Panc1 (cell line): ENCODE measurements around the gene ELK1. TPM values are rescaled to one million over a fixed set of nuclear protein-coding genes. Genes with fewer than 3 reads are reported as not detected.
"Not testable (repeated sequence)": the region's sequence is repeated elsewhere in the genome, so short reads cannot be mapped to it uniquely, and the experiment has no call there.

ENCODE experiments used
- ATAC-seq: fragments of 200-7000 bp; cut with Tn5 transposase; 2 replicates; pipeline ENCODE4 v1.9.1; 2020; ENCODE audit warnings: mild to moderate bottlenecking, moderate library complexity
- BruUV-seq: library from RNA; stranded (reverse); fragments of 400-500 nt; replicated peaks from 2 replicates; lab custom pipeline; 2021; lab: Mats Ljungman, UMichigan
- CTCF ChIA-PET: fragments of 300-600 bp; sonication (Branson Sonifier 250); formaldehyde crosslinking; loops from one replicate; lab custom pipeline; 2022; ENCODE audit warnings: antibody characterized with exemption; lab: Charles Lee
- POLR2A ChIA-PET: fragments of 300-600 bp; sonication (Branson Sonifier 250); formaldehyde crosslinking; loops from one replicate; lab custom pipeline; 2022; ENCODE audit warnings: antibody characterized with exemption; lab: Charles Lee
- DNase-seq: peaks from one replicate; pipeline ENCODE4 v3.0.0-alpha.2; 2010; ENCODE audit warnings: low read depth, low spot score
- H3K27ac ChIP-seq: 2 replicates; pipeline ENCODE4 v1.5.1; 2011; ENCODE audit warnings: mild to moderate bottlenecking, low read length, inconsistent platforms
- H3K27me3 ChIP-seq: fragments of 200-500 bp; sonication (Bioruptor generic); 2 replicates; pipeline ENCODE4 v1.6.0; 2014; ENCODE audit warnings: low read length, inconsistent platforms; ENCODE audit not compliant: control insufficient read depth, insufficient read depth
- H3K36me3 ChIP-seq: fragments of 200-500 bp; sonication (Bioruptor generic); 2 replicates; pipeline ENCODE4 v1.5.1; 2014; ENCODE audit warnings: inconsistent platforms, mild to moderate bottlenecking, low read length, moderate library complexity; ENCODE audit not compliant: control insufficient read depth, insufficient read depth
- H3K4me1 ChIP-seq: 2 replicates; pipeline ENCODE4 v1.5.1; 2011; ENCODE audit warnings: inconsistent platforms, mild to moderate bottlenecking, low read length, moderate library complexity; ENCODE audit not compliant: control insufficient read depth, insufficient read depth
- H3K4me3 ChIP-seq, 2 experiments: 2 replicates each; pipeline ENCODE4 v1.5.1; 2011 to 2012; ENCODE audit warnings: low read depth in 2 of 2, low read length in 2 of 2, mild to moderate bottlenecking in 2 of 2, inconsistent platforms in 1 of 2, moderate library complexity in 1 of 2
- H3K9me3 ChIP-seq: fragments of 200-500 bp; sonication (Bioruptor generic); 2 replicates; pipeline ENCODE4 v1.5.1; 2014; ENCODE audit warnings: low read depth, mild to moderate bottlenecking, inconsistent platforms, low read length, moderate library complexity; ENCODE audit not compliant: control insufficient read depth, insufficient read depth
- POLR2AphosphoS5 ChIP-seq: IDR thresholded peaks from 2 replicates; pipeline ENCODE4 v1.6.1; 2012; ENCODE audit warnings: mild to moderate bottlenecking, low read depth, low read length, moderate library complexity
- SIN3A ChIP-seq: IDR thresholded peaks from 2 replicates; pipeline ENCODE4 v1.6.1; 2012; ENCODE audit warnings: low read depth, mild to moderate bottlenecking, low read length, moderate library complexity, borderline replicate concordance; ENCODE audit not compliant: insufficient read depth
- TCF7L2 ChIP-seq: IDR thresholded peaks from 2 replicates; pipeline ENCODE4 v1.6.1; 2011; ENCODE audit warnings: mild to moderate bottlenecking, low read depth, low read length, inconsistent platforms
- in situ Hi-C: cut with HindIII; loops from 2 replicates; pipeline ENCODE4 v1.10.0; 2016; ENCODE audit warnings: low sequenced_read_pairs, low pct_unique_long_range_greater_than_20kb
- intact Hi-C: fragments of 100-400 bp; cut with micrococcal nuclease; formaldehyde crosslinking; loops from one replicate; pipeline ENCODE4 v1.10.0; 2022; ENCODE audit not compliant: unreplicated experiment
- total RNA-seq: library from RNA; stranded (reverse); gene quantifications from one replicate; pipeline ENCODE4 v1.2.1, GENCODE V29; 2021; ENCODE audit not compliant: unreplicated experiment
- TF ChIP-seq, protein P1 (sequence below): fragments of 450-650 bp; IDR thresholded peaks from 2 replicates; pipeline ENCODE4 v1.5.1; 2017; ENCODE audit warnings: mild to moderate bottlenecking
- TF ChIP-seq, protein P2 (sequence below), 2 experiments: IDR thresholded peaks; 2 replicates each; pipeline ENCODE4 v1.6.1; 2011 to 2012; ENCODE audit warnings: low read depth in 2 of 2, control low read depth in 1 of 2, low read length in 1 of 2, mild to moderate bottlenecking in 1 of 2, moderate library complexity in 1 of 2; ENCODE audit not compliant: insufficient read depth in 1 of 2

The ELK1 gene
- total RNA-seq, 1 experiment from 2014 or later, result 64.6 TPM

DNA sequence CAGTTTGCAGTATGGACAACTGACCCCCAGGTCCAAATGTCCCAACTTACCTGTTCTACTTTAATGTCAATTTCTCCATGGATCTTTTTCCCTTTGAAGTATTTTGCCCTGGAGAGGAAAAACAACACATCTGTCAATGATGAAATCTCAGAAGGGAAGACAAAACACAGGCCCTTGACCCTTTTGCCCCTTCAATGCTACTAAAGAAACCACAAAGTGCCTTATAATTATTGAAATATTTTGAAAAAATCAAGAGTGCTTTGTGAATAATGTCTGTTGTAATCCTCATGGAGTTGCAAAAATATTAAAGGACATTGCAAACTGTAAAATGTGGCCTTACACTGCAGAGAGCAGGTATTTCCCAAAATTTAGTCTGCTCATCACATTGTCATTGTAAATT, 43.3 kb downstream of the ELK1 start:
- ChIA-PET POLR2A (no interaction called here), CTCF (no interaction called here)
- BruUV-seq, result no TSS peak
- Histone ChIP-seq H3K4me3 (no peak overlapping the region), H3K27ac (no peak overlapping the region), H3K27me3 (no peaks in the 10 kb centered on the region), H3K36me3 (no peaks in the 10 kb centered on the region), H3K4me1 (no peaks in the 10 kb centered on the region), H3K9me3 (no peaks in the 10 kb centered on the region)
- no peak for ATAC-seq
- in situ Hi-C loops (no loop called here), intact Hi-C loops (no loop called here)
- no peak for DNase-seq
- TF ChIP-seq, protein P1, sequence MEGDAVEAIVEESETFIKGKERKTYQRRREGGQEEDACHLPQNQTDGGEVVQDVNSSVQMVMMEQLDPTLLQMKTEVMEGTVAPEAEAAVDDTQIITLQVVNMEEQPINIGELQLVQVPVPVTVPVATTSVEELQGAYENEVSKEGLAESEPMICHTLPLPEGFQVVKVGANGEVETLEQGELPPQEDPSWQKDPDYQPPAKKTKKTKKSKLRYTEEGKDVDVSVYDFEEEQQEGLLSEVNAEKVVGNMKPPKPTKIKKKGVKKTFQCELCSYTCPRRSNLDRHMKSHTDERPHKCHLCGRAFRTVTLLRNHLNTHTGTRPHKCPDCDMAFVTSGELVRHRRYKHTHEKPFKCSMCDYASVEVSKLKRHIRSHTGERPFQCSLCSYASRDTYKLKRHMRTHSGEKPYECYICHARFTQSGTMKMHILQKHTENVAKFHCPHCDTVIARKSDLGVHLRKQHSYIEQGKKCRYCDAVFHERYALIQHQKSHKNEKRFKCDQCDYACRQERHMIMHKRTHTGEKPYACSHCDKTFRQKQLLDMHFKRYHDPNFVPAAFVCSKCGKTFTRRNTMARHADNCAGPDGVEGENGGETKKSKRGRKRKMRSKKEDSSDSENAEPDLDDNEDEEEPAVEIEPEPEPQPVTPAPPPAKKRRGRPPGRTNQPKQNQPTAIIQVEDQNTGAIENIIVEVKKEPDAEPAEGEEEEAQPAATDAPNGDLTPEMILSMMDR, result no peak
- TF ChIP-seq SIN3A (no peak), POLR2AphosphoS5 (no peak), TCF7L2 (no peak)
- TF ChIP-seq, protein P2, sequence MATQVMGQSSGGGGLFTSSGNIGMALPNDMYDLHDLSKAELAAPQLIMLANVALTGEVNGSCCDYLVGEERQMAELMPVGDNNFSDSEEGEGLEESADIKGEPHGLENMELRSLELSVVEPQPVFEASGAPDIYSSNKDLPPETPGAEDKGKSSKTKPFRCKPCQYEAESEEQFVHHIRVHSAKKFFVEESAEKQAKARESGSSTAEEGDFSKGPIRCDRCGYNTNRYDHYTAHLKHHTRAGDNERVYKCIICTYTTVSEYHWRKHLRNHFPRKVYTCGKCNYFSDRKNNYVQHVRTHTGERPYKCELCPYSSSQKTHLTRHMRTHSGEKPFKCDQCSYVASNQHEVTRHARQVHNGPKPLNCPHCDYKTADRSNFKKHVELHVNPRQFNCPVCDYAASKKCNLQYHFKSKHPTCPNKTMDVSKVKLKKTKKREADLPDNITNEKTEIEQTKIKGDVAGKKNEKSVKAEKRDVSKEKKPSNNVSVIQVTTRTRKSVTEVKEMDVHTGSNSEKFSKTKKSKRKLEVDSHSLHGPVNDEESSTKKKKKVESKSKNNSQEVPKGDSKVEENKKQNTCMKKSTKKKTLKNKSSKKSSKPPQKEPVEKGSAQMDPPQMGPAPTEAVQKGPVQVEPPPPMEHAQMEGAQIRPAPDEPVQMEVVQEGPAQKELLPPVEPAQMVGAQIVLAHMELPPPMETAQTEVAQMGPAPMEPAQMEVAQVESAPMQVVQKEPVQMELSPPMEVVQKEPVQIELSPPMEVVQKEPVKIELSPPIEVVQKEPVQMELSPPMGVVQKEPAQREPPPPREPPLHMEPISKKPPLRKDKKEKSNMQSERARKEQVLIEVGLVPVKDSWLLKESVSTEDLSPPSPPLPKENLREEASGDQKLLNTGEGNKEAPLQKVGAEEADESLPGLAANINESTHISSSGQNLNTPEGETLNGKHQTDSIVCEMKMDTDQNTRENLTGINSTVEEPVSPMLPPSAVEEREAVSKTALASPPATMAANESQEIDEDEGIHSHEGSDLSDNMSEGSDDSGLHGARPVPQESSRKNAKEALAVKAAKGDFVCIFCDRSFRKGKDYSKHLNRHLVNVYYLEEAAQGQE (IDR thresholded peaks at IDR 0.05; ENCODE audit: insufficient read depth in 1 of 2, low read depth in 2 of 2, low read length in 1 of 2), result no peak

DNA sequence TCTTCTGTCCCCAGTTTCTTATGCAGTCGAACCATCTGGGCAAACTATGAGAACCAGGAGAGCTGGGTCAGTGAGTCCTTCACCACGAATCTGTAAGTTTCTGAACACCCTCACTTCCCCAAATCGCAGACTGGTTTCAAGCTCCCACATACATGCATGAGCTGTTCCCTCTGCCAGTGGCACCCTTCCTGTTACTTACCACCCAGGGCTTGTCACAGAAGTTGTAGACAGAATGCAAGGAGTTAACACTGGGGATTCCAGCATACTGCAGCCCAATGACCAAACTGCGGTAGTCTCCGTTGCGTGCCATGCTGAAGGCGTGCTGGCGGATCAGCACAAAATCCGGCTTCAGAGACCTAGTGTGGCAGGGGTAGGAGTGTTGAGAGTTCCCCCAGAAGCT, 45.3 kb downstream of the ELK1 start:
- intact Hi-C loops, result no loop called here
- Histone ChIP-seq H3K36me3 (no peaks in the 10 kb centered on the region), H3K27me3 (no peaks in the 10 kb centered on the region), H3K9me3 (no peaks in the 10 kb centered on the region), H3K4me3 (no peak overlapping the region), H3K4me1 (no peaks in the 10 kb centered on the region), H3K27ac (no peak overlapping the region)
- in situ Hi-C loops, result no loop called here
- TF ChIP-seq, protein P2 (IDR thresholded peaks at IDR 0.05; ENCODE audit: insufficient read depth in 1 of 2, low read depth in 2 of 2, low read length in 1 of 2), result no peak
- no peak for TF ChIP-seq TCF7L2
- TF ChIP-seq POLR2AphosphoS5, result no peak
- no peak for TF ChIP-seq SIN3A
- TF ChIP-seq, protein P1, result no peak
- peak; percentile 51 for ATAC-seq
- ChIA-PET CTCF (no interaction called here), POLR2A (no interaction called here)
- no TSS peak for BruUV-seq
- DNase-seq, result no peak

DNA sequence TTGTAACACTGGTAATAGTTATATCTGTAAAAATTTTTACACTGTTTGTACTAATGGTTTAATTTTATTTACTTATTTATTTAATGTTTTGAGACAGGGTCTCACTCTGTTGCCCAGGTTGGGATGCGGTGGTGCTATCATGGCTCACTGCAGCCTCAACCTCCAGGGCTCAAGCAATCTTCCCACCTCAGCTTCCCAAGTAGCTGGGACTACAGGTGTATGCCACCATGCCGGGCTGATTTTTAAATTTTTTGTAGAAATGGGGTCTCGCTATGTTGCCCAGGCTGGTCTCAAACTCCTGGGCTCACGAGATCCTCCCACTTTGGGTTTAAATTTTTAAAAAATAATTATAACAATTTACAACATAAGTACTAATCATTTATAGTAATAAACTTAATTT, 47.2 kb downstream of the ELK1 start:
- ATAC-seq, intact Hi-C loops, POLR2A ChIA-PET: not testable (repeated sequence)

More for the DNA sequence above, 47.2 kb downstream of the ELK1 start:
- H3K4me3 ChIP-seq, in situ Hi-C loops, H3K36me3 ChIP-seq, CTCF ChIA-PET, H3K27ac ChIP-seq, H3K9me3 ChIP-seq, BruUV-seq, H3K27me3 ChIP-seq, DNase-seq, H3K4me1 ChIP-seq: not testable (repeated sequence)
